ENCODE measurements around the gene ARNT2.

DNA sequence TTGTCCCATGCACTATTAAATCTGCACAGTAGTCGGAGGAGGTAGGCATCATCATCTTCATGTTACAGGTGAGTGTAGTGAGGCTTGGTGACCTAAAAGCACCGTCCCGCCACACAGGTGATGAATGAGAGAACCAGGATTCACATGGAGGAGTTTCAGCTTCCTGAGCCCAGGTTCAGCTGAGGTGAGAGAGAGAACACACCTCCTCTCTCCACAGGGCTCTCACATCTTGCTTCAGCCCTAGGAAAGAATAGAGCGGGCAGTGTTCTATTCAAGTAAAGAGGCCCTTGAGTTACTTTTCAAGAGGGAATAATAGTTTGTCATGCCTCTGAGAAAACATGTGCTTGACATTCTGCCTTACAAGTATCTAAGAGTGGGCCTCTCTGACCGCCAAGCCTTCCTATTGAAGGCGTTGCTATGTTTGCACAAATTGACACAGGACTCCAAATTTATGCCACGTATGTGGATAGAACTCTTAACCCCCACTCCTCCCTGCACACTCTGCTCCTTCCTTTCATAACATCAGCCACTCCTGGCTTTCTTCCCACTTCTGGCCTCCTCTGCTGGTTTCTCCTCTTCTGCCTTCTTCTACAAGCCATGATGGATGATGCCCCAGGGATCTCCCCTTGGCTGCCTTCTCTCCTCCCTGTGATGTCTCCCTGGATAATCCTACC is 152.6 kb downstream of the ARNT2 start:
- TF ChIP-seq POLR2A (IDR thresholded peaks at IDR 0.05) = no peak
- TF ChIP-seq, protein P1, sequence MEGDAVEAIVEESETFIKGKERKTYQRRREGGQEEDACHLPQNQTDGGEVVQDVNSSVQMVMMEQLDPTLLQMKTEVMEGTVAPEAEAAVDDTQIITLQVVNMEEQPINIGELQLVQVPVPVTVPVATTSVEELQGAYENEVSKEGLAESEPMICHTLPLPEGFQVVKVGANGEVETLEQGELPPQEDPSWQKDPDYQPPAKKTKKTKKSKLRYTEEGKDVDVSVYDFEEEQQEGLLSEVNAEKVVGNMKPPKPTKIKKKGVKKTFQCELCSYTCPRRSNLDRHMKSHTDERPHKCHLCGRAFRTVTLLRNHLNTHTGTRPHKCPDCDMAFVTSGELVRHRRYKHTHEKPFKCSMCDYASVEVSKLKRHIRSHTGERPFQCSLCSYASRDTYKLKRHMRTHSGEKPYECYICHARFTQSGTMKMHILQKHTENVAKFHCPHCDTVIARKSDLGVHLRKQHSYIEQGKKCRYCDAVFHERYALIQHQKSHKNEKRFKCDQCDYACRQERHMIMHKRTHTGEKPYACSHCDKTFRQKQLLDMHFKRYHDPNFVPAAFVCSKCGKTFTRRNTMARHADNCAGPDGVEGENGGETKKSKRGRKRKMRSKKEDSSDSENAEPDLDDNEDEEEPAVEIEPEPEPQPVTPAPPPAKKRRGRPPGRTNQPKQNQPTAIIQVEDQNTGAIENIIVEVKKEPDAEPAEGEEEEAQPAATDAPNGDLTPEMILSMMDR (IDR thresholded peaks at IDR 0.05) = no peak
- no peak for TF ChIP-seq POLR2AphosphoS5 (IDR thresholded peaks at IDR 0.05)
